Inflammatory macrophage treated with lipopolysaccharide for 1 hour (primary cell): ENCODE data around the gene CTTN.
"Not testable (repeated sequence)": the region's sequence is repeated elsewhere in the genome, so short reads cannot be mapped to it uniquely, and the experiment has no call there.

ENCODE experiments used
- DNase-seq, 2 donors: peaks; one replicate each; pipeline ENCODE4 v3.0.0-alpha.2; 2020 to 2022

CTTN gene

DNA sequence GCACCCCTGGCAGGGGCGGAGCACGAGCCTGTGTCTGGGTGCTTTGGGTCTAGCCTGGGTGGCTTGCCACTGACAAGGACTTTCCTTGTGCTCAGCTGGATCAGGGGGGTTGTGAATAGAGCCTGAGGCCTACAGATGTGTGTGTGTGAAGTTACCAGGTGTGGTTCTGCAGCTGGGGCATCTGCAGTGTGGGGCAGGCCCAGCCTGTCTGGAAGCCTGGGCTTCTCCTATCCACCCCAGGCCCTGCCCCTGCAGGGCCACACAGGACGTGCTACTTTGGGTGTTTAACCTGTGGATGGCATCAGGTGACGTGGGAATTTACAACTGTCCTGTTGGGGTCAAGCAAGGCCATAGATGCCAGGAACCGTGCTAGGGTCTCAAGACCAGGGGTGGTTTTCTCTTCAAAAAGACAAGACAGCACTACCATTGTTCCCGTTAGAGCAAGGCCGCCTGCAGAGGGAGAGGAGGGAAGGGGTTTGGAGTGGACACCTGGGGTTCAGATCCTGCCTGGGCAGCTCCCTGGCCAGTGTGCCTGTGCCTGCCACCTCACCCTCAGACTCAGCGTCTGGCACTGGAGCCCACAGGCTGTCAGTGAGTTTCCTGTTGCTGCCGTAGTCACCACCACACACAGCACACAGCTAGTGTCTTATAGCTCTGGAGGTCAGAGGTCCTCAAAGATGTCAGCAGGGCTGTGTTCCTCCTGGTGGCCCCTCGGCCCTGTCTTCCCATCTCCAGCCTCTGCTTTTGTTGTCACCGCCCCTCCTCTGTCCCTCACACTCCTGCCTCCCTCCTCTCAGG lies 31.6 kb downstream of the CTTN start:
- no peak for DNase-seq

DNA sequence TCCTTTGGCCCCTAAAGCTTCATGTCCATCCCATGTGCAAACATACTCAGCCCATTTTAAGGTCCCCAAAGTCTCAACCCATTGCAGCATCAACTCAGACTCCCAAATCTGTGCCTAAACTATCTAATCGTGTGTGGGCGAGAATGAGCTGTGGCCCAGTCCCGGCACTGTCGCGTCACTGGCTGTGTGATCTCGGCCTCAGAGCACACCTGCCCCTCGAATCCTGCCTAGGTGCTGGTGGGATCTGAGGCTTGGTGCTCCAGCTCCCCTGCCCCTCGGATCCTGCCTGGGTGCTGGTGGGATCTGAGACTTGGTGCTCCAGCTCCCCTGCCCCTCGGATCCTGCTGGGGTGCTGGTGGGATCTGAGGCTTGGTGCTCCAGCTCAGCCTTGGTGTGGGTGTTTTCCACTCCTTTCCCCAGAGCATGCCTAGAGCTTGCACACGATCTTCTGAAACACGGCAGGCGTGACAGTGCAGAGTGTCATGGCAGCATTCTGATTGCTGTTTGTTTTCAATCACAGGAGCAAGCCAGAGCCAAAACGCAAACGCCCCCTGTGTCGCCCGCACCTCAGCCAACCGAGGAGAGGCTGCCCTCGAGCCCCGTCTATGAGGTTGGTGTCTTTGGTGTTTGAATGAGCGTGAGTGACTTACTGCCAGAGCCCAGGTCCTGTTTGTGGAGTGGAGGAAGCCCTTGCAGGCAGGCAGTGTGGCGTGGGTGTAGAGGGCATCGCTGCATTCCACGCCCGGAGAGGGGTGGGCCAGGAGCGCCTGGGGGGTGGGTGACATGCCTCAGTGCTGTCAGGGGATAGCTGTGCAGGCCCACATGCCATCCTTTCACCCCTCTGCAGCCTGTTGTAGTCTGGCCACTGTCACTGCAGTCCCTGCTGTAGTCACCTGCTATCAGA lies 32.6 kb downstream of the CTTN start:
- no peak for DNase-seq

DNA sequence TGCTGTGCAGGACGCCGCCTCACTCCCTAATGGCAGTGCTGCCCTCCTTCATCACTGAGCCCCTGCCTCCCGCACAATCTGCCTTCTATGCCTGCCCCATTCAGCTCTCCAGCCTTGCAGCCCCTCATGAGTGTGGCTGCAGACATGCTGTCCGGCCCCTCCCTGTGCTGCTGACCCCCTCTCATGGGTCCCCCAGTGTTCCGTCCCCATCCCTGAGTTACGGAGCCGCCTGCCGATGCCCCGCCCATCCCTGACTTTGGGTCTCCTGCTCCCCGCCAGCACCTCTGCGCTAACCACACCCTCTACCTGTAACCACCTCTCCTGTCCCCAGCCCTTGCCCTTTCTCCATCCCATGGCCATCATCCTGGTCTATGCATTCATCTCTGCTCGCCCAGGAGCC lies 33.3 kb downstream of the CTTN start:
- DNase-seq = no peak

- no peak for DNase-seq
Observed at GRCh38 chr11:70432065-70432464, 33.7 kb downstream of the CTTN start.

DNA sequence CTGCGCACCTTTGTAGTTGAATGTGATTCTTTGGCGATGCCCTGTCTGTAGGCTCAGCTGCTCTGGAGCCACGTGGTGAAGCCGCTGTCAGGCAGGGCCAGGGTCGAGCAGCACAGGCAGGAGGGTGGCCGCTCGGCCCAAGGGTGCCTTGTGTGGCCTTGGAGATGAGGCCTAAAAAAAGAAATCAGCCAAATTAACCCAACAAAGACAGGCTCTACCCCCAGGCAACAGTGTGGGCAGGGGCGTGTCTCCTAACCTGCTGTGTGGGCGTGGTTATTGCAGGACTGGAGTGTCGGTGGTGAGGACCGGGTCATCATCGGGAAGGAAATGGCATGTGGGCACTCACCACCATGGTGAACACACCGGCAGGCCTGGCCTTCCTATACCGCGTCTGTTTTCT lies 34.3 kb downstream of the CTTN start:
- DNase-seq = no peak

- no peak for DNase-seq
Observed at GRCh38 chr11:70433038-70433437, 34.7 kb downstream of the CTTN start.

- DNase-seq = no peak
Observed at GRCh38 chr11:70433526-70433925, 35.2 kb downstream of the CTTN start.

- no peak for DNase-seq
Observed at GRCh38 chr11:70433966-70434812, 35.9 kb downstream of the CTTN start.

DNA sequence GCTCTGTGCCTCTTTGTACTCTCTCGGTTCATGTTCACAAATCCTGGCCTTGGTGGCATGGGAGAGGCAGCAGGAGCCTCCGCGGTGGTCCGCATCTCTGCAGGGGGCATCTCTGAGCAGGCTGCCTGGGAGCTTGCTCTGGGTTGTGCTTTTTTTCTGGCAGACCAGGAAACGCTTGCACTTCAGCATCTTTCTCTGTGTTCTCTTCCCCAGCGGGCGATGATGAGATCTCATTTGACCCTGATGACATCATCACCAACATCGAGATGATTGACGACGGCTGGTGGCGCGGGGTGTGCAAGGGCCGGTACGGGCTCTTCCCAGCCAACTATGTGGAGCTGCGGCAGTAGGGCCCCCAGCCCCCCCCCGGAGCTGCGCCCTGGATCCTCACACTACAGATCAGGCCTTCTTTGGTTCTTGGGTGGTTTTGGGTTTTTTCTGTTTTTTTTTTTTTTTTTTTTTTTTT lies 36.5 kb downstream of the CTTN start:
- DNase-seq = no peak

GRCh38 chr11:70435361-70435760 lies 37.0 kb downstream of the CTTN start:
- DNase-seq = no peak

- no peak for DNase-seq
Observed at GRCh38 chr11:70435765-70436500, 37.6 kb downstream of the CTTN start.

- no peak for DNase-seq
Observed at GRCh38 chr11:70436501-70436860, 38.2 kb downstream of the CTTN start.

GRCh38 chr11:70437111-70437784 lies 38.9 kb downstream of the CTTN start:
- DNase-seq = no peak

DNA sequence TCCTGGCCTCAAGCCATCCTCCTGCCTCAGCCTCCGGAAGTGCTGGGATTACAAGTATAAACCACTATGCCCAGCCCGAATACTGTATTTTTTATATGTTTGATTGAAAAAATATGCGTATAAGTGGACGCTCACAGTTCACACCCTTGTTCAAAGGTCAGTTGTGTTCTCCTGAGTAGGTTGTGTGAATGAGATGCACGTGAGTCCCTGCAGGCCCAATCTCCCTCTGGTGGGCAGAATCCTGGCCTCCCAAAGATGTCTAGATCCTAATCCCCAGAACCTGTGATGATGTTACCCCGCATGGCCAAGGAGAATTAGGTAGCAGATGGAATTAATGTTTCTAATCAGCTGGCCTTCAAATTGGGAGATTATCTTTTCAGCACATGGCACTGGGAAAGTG lies 41.9 kb downstream of the CTTN start:
- DNase-seq = no peak

DNA sequence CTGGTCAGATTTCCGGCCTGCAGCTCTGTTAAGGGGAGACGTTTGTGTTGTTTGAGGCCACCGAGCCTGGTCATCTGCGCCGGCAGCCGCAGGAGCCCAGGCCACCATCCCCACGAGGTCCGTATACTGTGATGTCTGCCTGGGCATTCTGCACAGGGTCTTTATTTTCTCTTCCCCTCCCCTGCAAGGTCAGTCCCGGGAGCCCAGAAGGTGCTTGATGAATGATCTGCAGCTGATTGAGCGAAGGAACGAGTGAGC lies 45.4 kb downstream of the CTTN start:
- DNase-seq = no peak

DNA sequence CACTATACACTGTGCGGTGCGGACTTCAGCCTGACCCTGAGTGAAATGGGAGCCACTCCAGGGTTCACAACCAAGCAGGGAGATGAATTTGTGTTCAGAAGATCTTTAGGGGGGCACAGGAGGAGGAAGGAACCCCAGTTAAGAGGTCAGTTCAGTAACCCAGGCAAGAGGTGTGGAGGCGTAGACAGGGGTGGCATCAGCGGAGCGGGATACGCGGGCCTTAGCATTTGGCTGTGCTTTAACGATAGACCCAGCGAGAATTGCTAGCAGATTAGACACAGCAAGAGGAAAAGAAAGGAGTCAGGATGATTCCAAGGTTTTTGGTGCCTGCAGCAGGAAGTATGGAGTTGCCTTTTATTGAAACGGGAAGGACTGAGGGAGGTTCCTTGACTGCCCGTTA lies 46.8 kb downstream of the CTTN start:
- no peak for DNase-seq

DNA sequence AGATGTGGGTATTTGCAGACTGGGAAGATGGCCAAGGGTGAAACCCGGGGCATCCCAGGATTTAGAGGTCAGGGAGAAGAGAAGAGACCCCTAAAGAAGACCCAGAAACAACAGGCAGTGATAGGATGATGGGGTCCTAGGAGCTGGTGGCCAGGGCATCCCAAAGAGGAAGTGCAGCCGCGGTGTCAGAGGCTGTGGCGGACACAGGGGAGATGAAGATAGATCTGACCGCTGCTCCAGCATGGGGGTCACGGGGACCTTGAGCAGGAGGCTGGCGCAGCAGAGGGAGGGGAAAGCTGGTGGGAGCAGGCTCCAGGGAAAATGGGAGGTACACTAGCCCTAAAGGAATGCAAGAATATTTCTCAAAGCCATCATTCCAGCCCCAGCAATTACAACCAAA lies 47.3 kb downstream of the CTTN start:
- no peak for DNase-seq

DNA sequence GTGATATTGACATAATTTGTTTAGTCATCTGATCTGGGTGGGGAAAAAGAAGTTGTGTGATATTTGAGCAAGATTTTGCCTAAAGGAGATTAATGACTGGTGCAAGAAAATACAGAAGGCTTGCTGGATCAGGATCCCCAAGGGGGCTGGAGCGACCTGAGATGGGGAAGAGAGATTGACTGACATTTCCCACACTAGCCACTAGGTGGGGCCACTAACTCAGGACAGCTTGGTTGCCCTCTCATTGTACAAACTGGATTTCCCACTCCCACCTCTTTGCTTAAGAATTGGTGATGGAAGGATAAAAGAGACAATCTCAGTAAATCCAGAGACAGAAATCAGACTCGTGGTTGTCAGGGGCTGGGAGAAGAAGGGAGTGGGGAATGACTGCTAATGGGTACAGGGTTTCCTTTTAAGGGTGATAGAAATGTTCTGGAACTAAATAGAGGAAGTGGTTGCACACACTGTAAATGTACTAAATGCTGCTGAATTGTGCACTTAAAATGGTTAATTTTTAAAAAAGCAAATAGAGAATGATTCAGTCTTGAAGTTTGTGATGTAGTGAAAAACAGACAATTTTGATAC lies 50.7 kb downstream of the CTTN start:
- no peak for DNase-seq

GRCh38 chr11:70454197-70454767 lies 56.0 kb downstream of the CTTN start:
- DNase-seq = no peak

DNA sequence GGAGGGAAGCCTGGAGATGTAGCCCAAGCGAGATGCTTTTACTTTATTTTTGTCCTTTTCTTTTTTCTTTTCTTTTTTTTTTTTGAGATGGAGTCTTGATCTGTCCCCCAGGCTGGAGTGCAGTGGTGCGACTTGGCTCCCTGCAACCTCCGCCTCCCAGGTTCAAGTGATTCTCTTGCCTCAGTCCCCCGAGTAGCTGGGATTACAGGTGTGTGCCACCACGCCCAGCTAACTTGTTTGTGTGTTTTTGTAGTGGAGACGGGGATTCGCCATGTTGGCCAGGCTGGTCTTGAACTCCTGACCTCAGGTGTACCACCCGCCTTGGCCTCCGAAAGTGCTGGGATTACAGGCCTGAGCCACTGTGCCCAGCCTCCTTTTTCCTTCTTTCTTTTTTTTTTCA lies 56.5 kb downstream of the CTTN start:
- not testable (repeated sequence) for DNase-seq

DNA sequence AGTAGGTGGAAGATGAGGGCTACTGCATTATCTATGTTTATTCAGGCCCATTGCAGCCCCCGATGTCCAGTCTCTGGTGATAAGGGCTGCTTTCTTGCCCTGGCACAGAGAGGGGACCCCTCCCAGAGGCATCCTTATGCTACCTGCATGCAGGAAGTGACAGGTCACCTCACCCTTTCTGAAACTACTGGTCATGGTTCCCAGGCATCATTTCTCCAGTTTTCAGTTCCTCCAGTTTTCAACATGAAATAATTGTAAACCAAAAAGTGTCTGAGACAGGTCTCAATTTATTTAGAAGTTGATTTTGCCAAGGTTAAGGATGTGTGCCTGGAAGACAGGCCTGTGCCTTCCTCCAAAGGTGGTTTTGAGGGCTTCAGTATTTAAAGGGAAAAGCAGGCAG lies 57.0 kb downstream of the CTTN start:
- DNase-seq = no peak
